Right lobe of liver (tissue), 4 donors: ENCODE data around the gene ZNF367.

ENCODE experiments used
- CTCF ChIP-seq, 4 donors: fragments of 200-600 bp in 3 of 4; fragments of 450-650 bp in 1 of 4; IDR thresholded peaks; one replicate each; pipeline versions ENCODE4 v1.5.1 to v1.8.0; 2016 to 2022; ENCODE audit warnings: antibody characterized with exemption in 4 of 4, mild to moderate bottlenecking in 2 of 4
- POLR2A ChIP-seq: fragments of 450-650 bp; IDR thresholded peaks from one replicate; pipeline ENCODE4 v1.6.1; 2017; ENCODE audit warnings: antibody characterized with exemption, mild to moderate bottlenecking
- donor health status: DM: no; HTN: no; CAD: no.
- donor health status: DM: no; HTN: no; CAD: no.
- donor health status: DM: no; HTN: yes; CAD: no.

- TF ChIP-seq POLR2A (no peak), CTCF (IDR thresholded peaks at IDR 0.05) (no peak)
Measured at GRCh38 chr9:96447406-96447805, 29.2 kb upstream of the ZNF367 start.
